SJSA1 (cell line): Measurements from ENCODE around the gene RIPPLY2. TPM values are rescaled to one million over a fixed set of nuclear protein-coding genes. Genes with fewer than 3 reads are reported as not detected.

Source experiments
- DNase-seq, 2 experiments: peaks; one replicate each; pipeline ENCODE4 v3.0.0-alpha.2; 2015 to 2020; ENCODE audit warnings: low spot score in 2 of 2, low read depth in 1 of 2
- H3K27ac ChIP-seq: fragments of 250-450 bp; sonication (Bioruptor Pico); 2 replicates; pipeline ENCODE4 v1.5.1; 2020; ENCODE audit warnings: mild to moderate bottlenecking, moderate library complexity
- H3K27me3 ChIP-seq: fragments of 250-450 bp; sonication (Bioruptor Pico); replicated peaks from 2 replicates; pipeline ENCODE4 v1.5.1; 2020; ENCODE audit warnings: mild to moderate bottlenecking, moderate library complexity
- H3K36me3 ChIP-seq: fragments of 250-450 bp; sonication (Bioruptor Pico); 2 replicates; pipeline ENCODE4 v1.5.1; 2020; ENCODE audit warnings: mild to moderate bottlenecking
- H3K4me1 ChIP-seq: fragments of 250-450 bp; sonication (Bioruptor Pico); replicated peaks from 2 replicates; pipeline ENCODE4 v1.6.1; 2021; ENCODE audit warnings: mild to moderate bottlenecking
- H3K4me3 ChIP-seq: fragments of 250-450 bp; sonication (Bioruptor Pico); 2 replicates; pipeline ENCODE4 v1.5.1; 2020; ENCODE audit warnings: mild to moderate bottlenecking
- H3K9me3 ChIP-seq: fragments of 250-450 bp; sonication (Bioruptor Pico); replicated peaks from 2 replicates; pipeline ENCODE4 v1.5.1; 2020; ENCODE audit warnings: mild to moderate bottlenecking
- total RNA-seq: library from RNA; depleted of rRNA; stranded (reverse); fragments of >200 nt; shearing (Covaris generic); gene quantifications from 2 replicates; pipeline ENCODE4 v1.2.3, GENCODE V29; 2014

RIPPLY2 gene
- total RNA-seq, 1 experiment from 2014 or later: not detected

GRCh38 chr6:83847179-83847578 lies 6.0 kb upstream of the RIPPLY2 start:
- Histone ChIP-seq H3K9me3 (no peaks in the 10 kb centered on the region), H3K27ac (no peak overlapping the region), H3K4me3 (no peak overlapping the region), H3K4me1 (no peaks in the 10 kb centered on the region), H3K36me3 (no peaks in the 10 kb centered on the region), H3K27me3 (peaks cover 8% of the 10 kb centered on the region; the same call in 1 of the 2 replicates)
- DNase-seq: no peak

- Histone ChIP-seq H3K4me3 (no peak overlapping the region), H3K9me3 (no peaks in the 10 kb centered on the region), H3K27me3 (peaks cover 27% of the 10 kb centered on the region), H3K4me1 (peaks cover 8% of the 10 kb centered on the region; the same call in 1 of the 2 replicates), H3K27ac (no peak overlapping the region), H3K36me3 (no peaks in the 10 kb centered on the region)
- DNase-seq: no peak
These were observed 4.0 kb upstream of the RIPPLY2 start for GRCh38 chr6:83849127-83849526.

- Histone ChIP-seq H3K4me1 (peaks cover 8% of the 10 kb centered on the region; the same call in 1 of the 2 replicates), H3K27ac (no peak overlapping the region), H3K27me3 (peaks cover 32% of the 10 kb centered on the region), H3K36me3 (no peaks in the 10 kb centered on the region), H3K9me3 (no peaks in the 10 kb centered on the region), H3K4me3 (no peak overlapping the region)
- DNase-seq: no peak
These were observed 3.5 kb upstream of the RIPPLY2 start for GRCh38 chr6:83849610-83850009.

- H3K27me3 ChIP-seq: peaks cover 35% of the 10 kb centered on the region
- no peak overlapping the region; the same call in 1 of the 2 replicates for H3K4me3 ChIP-seq
- H3K36me3 ChIP-seq: no peaks in the 10 kb centered on the region
- DNase-seq: no peak
- H3K9me3 ChIP-seq: no peaks in the 10 kb centered on the region
- H3K4me1 ChIP-seq: peaks cover 8% of the 10 kb centered on the region; the same call in 1 of the 2 replicates
- no peak overlapping the region for H3K27ac ChIP-seq
These were observed 507 bp upstream of the RIPPLY2 start for GRCh38 chr6:83852528-83853177.

GRCh38 chr6:83854001-83854501 lies 891 bp downstream of the RIPPLY2 start:
- Histone ChIP-seq H3K36me3 (no peaks in the 10 kb centered on the region), H3K4me3 (no peak overlapping the region), H3K27ac (no peak overlapping the region), H3K9me3 (no peaks in the 10 kb centered on the region), H3K4me1 (peaks cover 10% of the 10 kb centered on the region), H3K27me3 (peaks cover 38% of the 10 kb centered on the region)
- DNase-seq: no peak

GRCh38 chr6:83854766-83855165 lies 1.6 kb downstream of the RIPPLY2 start:
- H3K4me1 ChIP-seq: peaks cover 12% of the 10 kb centered on the region
- peaks cover 3% of the 10 kb centered on the region; the same call in 1 of the 2 replicates for H3K36me3 ChIP-seq
- no peak overlapping the region for H3K27ac ChIP-seq

GRCh38 chr6:83859410-83860358 lies 6.5 kb downstream of the RIPPLY2 start, which contains the start of gene CYB5R4:
TSS of gene CYB5R4 (plus strand) at chr6:83859689. CDS start at chr6:83859783, 94 bp downstream.
- peak within 1 kb of the TSS; percentile 36 for H3K27ac ChIP-seq
- peaks cover 15% of the 10 kb centered on the region for H3K4me1 ChIP-seq
- DNase-seq: peak; percentile 93 to 95
- H3K9me3 ChIP-seq: no peaks in the 10 kb centered on the region
- peaks cover 5% of the 10 kb centered on the region; the same call in 1 of the 2 replicates for H3K27me3 ChIP-seq
- peaks cover 4% of the 10 kb centered on the region for H3K36me3 ChIP-seq
- H3K4me3 ChIP-seq: peak within 1 kb of the TSS; percentile 72

More at GRCh38 chr6:83854766-83855165, 1.6 kb downstream of the RIPPLY2 start:
- H3K27me3 ChIP-seq: peaks cover 38% of the 10 kb centered on the region
- H3K4me3 ChIP-seq: no peak overlapping the region
- no peak for DNase-seq
- no peaks in the 10 kb centered on the region for H3K9me3 ChIP-seq

GRCh38 chr6:83860359-83860755 lies 7.2 kb downstream of the RIPPLY2 start:
- Histone ChIP-seq H3K27me3 (peaks cover 5% of the 10 kb centered on the region; the same call in 1 of the 2 replicates), H3K4me3 (peak overlapping the region; percentile 72), H3K27ac (no peak overlapping the region), H3K36me3 (peaks cover 11% of the 10 kb centered on the region), H3K9me3 (no peaks in the 10 kb centered on the region), H3K4me1 (peaks cover 15% of the 10 kb centered on the region)
- DNase-seq: no peak

GRCh38 chr6:83860782-83861495 lies 7.8 kb downstream of the RIPPLY2 start:
- Histone ChIP-seq H3K4me1 (peaks cover 15% of the 10 kb centered on the region), H3K27me3 (peaks cover 5% of the 10 kb centered on the region; the same call in 1 of the 2 replicates), H3K36me3 (peaks cover 17% of the 10 kb centered on the region), H3K4me3 (peak overlapping the region; percentile 72; the same call in 1 of the 2 replicates), H3K27ac (no peak overlapping the region), H3K9me3 (no peaks in the 10 kb centered on the region)
- no peak for DNase-seq

GRCh38 chr6:83862776-83863471 lies 9.8 kb downstream of the RIPPLY2 start:
- DNase-seq: no peak
- H3K4me1 ChIP-seq: peaks cover 23% of the 10 kb centered on the region
- H3K4me3 ChIP-seq: no peak overlapping the region
- peaks cover 29% of the 10 kb centered on the region for H3K36me3 ChIP-seq
- no peaks in the 10 kb centered on the region for H3K9me3 ChIP-seq
- 0 out of 2 replicates have a peak, but pooled peaks cover under 1% of the 10 kb centered on the region for H3K27me3 ChIP-seq
- H3K27ac ChIP-seq: no peak overlapping the region

GRCh38 chr6:83867043-83867442 lies 13.9 kb downstream of the RIPPLY2 start:
- Histone ChIP-seq H3K27ac (peak overlapping the region; percentile 14; the same call in 1 of the 2 replicates), H3K27me3 (no peaks in the 10 kb centered on the region), H3K4me1 (peaks cover 25% of the 10 kb centered on the region), H3K36me3 (peaks cover 25% of the 10 kb centered on the region), H3K4me3 (no peak overlapping the region), H3K9me3 (no peaks in the 10 kb centered on the region)
- no peak for DNase-seq

- peaks cover 20% of the 10 kb centered on the region for H3K4me1 ChIP-seq
- DNase-seq: peak; percentile 27 to 69
- H3K9me3 ChIP-seq: no peaks in the 10 kb centered on the region
- H3K4me3 ChIP-seq: no peak overlapping the region
- H3K27me3 ChIP-seq: no peaks in the 10 kb centered on the region
- peak overlapping the region; percentile 14; the same call in 1 of the 2 replicates for H3K27ac ChIP-seq
- peaks cover 25% of the 10 kb centered on the region for H3K36me3 ChIP-seq
These were observed 14.5 kb downstream of the RIPPLY2 start for GRCh38 chr6:83867527-83868161.
